ENCODE results near the gene CALM3.

Gene CALM3

DNA sequence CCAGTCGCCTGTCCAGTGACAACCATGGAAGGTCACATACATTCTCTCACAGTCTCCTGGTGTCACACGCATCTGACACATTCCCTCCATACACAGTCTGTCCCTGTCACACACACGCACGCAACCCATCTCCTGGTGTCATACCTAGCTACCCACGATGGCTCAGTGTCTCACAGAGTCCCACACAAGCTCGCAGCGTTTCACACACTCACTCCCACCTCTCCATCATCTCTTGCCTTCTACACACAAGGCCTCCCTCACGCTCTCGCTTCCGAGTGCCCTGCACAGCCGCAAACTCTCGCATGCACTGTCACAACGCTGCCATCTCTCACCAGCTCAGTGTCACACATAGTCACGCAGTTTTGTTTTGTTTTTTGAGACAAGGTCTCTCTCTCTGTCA is 36.1 kb downstream of the CALM3 start:
- H3K9me3 ChIP-seq (ENCODE audit: severe bottlenecking), result no peaks in the 10 kb centered on the region
- no peak overlapping the region for H3K4me3 ChIP-seq (ENCODE audit: low read depth, low read length)
- DNase-seq, result no peak
- no peaks in the 10 kb centered on the region for H3K27me3 ChIP-seq (ENCODE audit: insufficient read depth, low read depth, severe bottlenecking)
- H3K27ac ChIP-seq, result no peak overlapping the region
- H3K36me3 ChIP-seq, result peaks cover 13% of the 10 kb centered on the region
- TF ChIP-seq, protein P1, sequence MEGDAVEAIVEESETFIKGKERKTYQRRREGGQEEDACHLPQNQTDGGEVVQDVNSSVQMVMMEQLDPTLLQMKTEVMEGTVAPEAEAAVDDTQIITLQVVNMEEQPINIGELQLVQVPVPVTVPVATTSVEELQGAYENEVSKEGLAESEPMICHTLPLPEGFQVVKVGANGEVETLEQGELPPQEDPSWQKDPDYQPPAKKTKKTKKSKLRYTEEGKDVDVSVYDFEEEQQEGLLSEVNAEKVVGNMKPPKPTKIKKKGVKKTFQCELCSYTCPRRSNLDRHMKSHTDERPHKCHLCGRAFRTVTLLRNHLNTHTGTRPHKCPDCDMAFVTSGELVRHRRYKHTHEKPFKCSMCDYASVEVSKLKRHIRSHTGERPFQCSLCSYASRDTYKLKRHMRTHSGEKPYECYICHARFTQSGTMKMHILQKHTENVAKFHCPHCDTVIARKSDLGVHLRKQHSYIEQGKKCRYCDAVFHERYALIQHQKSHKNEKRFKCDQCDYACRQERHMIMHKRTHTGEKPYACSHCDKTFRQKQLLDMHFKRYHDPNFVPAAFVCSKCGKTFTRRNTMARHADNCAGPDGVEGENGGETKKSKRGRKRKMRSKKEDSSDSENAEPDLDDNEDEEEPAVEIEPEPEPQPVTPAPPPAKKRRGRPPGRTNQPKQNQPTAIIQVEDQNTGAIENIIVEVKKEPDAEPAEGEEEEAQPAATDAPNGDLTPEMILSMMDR (IDR thresholded peaks at IDR 0.05; ENCODE audit: low read depth, low read length), result no peak

DNA sequence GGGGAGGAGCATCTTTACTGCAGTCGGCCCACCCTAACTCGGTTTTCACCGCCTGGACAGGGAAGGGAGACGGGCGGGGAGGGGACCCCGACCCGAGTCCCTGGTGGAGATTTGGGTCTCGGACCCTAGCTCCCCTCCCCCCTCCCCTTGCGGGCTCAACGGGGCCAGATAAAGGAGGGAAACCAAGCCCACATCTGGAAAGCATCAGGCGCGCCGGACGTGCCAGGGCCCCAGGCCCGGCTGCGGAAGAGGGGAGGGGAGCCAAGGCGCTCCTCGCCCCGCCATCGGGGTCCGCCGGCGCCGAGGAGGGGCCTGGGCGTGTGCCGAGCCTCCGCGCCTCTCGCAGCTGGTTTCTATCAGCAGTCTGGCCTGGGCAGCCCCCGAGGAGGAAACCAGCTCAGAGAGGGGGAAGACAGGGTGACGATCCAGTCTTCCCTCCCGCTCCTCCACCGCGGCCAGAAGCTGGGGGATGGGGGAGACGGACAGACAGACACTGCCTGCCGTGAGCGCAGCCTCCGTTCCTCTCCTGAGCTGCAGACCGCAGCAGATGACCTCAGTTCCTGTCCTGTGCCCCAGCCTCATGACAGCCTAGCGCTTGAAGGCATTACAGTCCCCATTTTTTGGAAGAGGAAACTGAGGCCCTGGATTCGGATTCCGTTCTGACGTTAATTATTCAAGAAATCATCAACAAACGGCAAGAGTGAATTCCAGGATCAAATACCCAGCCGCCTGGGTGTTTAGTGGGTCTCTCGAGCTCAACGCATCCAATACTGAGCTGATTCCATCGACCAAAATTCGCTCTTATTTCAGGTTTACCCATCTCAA is 38.4 kb downstream of the CALM3 start:
- Histone ChIP-seq H3K4me3 (ENCODE audit: low read depth, low read length) (peak overlapping the region; percentile 57), H3K36me3 (no peaks in the 10 kb centered on the region), H3K9me3 (ENCODE audit: severe bottlenecking) (no peaks in the 10 kb centered on the region), H3K27ac (peak overlapping the region; percentile 88), H3K27me3 (ENCODE audit: insufficient read depth, low read depth, severe bottlenecking) (no peaks in the 10 kb centered on the region)
- TF ChIP-seq, protein P1 (IDR thresholded peaks at IDR 0.05; ENCODE audit: low read depth, low read length), result no peak
- DNase-seq, result peak; percentile 35

DNA sequence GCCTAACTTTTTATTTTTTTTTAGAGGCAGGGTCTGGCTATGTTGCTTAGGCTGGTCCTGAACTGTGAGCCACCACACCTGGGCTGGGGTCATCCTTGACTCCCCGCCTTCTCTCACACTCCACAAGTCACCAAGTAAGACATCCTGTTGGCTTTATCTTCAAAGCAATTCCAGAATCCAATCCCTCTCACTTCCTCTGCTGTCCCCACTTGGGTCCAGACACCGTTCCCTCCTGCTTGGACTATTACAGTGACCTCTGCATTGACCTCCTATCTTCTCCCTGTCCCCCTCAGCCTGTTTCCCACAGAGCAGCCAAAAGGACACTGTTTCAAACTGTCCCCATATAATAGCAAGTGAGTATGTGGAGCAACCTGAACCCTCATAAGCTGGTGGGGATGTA is 39.5 kb downstream of the CALM3 start:
- Histone ChIP-seq H3K9me3 (ENCODE audit: severe bottlenecking) (no peaks in the 10 kb centered on the region), H3K27ac (no peak overlapping the region), H3K36me3 (no peaks in the 10 kb centered on the region), H3K4me3 (ENCODE audit: low read depth, low read length) (no peak overlapping the region), H3K27me3 (ENCODE audit: insufficient read depth, low read depth, severe bottlenecking) (no peaks in the 10 kb centered on the region)
- DNase-seq, result no peak
- TF ChIP-seq, protein P1 (IDR thresholded peaks at IDR 0.05; ENCODE audit: low read depth, low read length), result no peak

DNA sequence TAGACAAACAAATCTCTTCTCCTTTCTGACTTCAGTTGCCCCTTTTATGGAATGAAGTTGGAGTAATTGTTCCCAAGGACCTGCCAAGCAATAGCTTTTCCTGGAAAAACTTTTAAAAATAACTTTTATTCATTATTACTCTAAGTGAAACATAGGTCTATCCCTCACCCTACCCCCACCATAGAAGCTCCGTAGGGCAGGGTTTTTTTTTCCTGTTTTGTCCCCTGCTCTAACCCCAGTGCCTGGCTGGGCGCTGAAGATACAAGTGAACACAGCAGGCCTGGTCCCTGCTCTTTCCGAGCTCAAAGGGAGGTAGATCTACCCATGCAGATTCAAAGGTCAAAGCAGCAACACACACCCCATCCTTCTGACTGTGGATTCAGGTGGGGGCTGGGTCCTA is 43.6 kb downstream of the CALM3 start:
- no peak overlapping the region for H3K27ac ChIP-seq
- no peak overlapping the region for H3K4me3 ChIP-seq (ENCODE audit: low read depth, low read length)
- no peaks in the 10 kb centered on the region for H3K27me3 ChIP-seq (ENCODE audit: insufficient read depth, low read depth, severe bottlenecking)
- H3K9me3 ChIP-seq (ENCODE audit: severe bottlenecking), result no peaks in the 10 kb centered on the region
- H3K36me3 ChIP-seq, result no peaks in the 10 kb centered on the region
- TF ChIP-seq, protein P1 (IDR thresholded peaks at IDR 0.05; ENCODE audit: low read depth, low read length), result no peak
- DNase-seq, result no peak

DNA sequence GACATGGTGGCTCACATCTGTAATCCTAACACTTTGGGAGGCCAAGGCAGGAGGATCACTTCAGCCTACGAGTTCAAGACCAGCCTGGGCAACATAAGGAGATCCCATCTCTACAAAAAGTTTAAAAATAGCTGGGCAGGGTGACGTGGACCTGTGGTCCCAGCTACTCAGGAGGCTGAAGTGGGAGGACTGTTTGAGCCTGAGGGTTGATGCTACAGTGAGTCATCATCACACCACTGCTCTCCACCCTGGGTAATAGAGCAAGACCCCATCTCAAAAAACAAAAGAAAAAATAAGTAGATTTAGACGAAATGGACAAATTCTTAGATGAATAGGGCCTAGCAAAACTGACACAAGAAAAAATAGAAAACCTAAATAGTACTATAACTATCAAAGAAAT is 45.3 kb downstream of the CALM3 start:
- no peak for DNase-seq
- H3K9me3 ChIP-seq (ENCODE audit: severe bottlenecking), result no peaks in the 10 kb centered on the region
- no peak overlapping the region for H3K27ac ChIP-seq
- H3K36me3 ChIP-seq, result no peaks in the 10 kb centered on the region
- TF ChIP-seq, protein P1 (IDR thresholded peaks at IDR 0.05; ENCODE audit: low read depth, low read length), result no peak
- no peak overlapping the region for H3K4me3 ChIP-seq (ENCODE audit: low read depth, low read length)
- no peaks in the 10 kb centered on the region for H3K27me3 ChIP-seq (ENCODE audit: insufficient read depth, low read depth, severe bottlenecking)

Data from WERI-Rb-1 (cell line).